BE2C (cell line): ENCODE results near the gene MTA3.

ENCODE experiments used
- DNase-seq: peaks from one replicate; pipeline ENCODE4 v3.0.0-alpha.2; 2020
- H3K27me3 ChIP-seq: fragments of 250-450 bp; sonication (Bioruptor Pico); 2 replicates; pipeline ENCODE4 v1.5.1; 2020; ENCODE audit warnings: mild to moderate bottlenecking
- H3K36me3 ChIP-seq: fragments of 250-450 bp; sonication (Bioruptor Pico); 2 replicates; pipeline ENCODE4 v1.5.1; 2020; ENCODE audit warnings: mild to moderate bottlenecking
- H3K4me1 ChIP-seq: fragments of 250-450 bp; sonication (Bioruptor Pico); 2 replicates; pipeline ENCODE4 v1.5.1; 2020
- H3K4me3 ChIP-seq: 2 replicates; pipeline ENCODE4 v1.5.1; 2011; ENCODE audit warnings: low read depth, low read length
- H3K9me3 ChIP-seq: fragments of 250-450 bp; sonication (Bioruptor Pico); 2 replicates; pipeline ENCODE4 v1.5.1; 2020
- CTCF ChIP-seq: IDR thresholded peaks from 2 replicates; pipeline ENCODE4 v1.5.1; 2012; ENCODE audit warnings: mild to moderate bottlenecking, low read depth, low read length

MTA3 gene

GRCh38 chr2:42781181-42781580, 212.7 kb downstream of the MTA3 start:
- H3K4me1 ChIP-seq = no peaks in the 10 kb centered on the region
- TF ChIP-seq CTCF = no peak
- H3K36me3 ChIP-seq = no peaks in the 10 kb centered on the region
- no peak for DNase-seq
- H3K27me3 ChIP-seq = no peaks in the 10 kb centered on the region
- 0 out of 2 replicates have a peak, but pooled peaks cover 4% of the 10 kb centered on the region for H3K9me3 ChIP-seq
- no peak overlapping the region for H3K4me3 ChIP-seq

- Histone ChIP-seq H3K27me3 (no peaks in the 10 kb centered on the region), H3K9me3 (0 out of 2 replicates have a peak, but pooled peaks cover 4% of the 10 kb centered on the region), H3K4me3 (no peak overlapping the region), H3K36me3 (no peaks in the 10 kb centered on the region), H3K4me1 (peaks cover 6% of the 10 kb centered on the region)
- TF ChIP-seq CTCF = no peak
- no peak for DNase-seq
Observed at GRCh38 chr2:42783511-42783910, 215.1 kb downstream of the MTA3 start.

- no peak for DNase-seq
- no peaks in the 10 kb centered on the region for H3K27me3 ChIP-seq
- peaks cover 12% of the 10 kb centered on the region for H3K4me1 ChIP-seq
- H3K4me3 ChIP-seq = no peak overlapping the region
- no peaks in the 10 kb centered on the region for H3K36me3 ChIP-seq
- TF ChIP-seq CTCF = no peak
- H3K9me3 ChIP-seq = no peaks in the 10 kb centered on the region
Observed at GRCh38 chr2:42784204-42784880, 215.9 kb downstream of the MTA3 start.

- no peaks in the 10 kb centered on the region for H3K9me3 ChIP-seq
- no peaks in the 10 kb centered on the region for H3K27me3 ChIP-seq
- no peak for DNase-seq
- H3K4me1 ChIP-seq = peaks cover 12% of the 10 kb centered on the region
- H3K4me3 ChIP-seq = no peak overlapping the region
- no peak for TF ChIP-seq CTCF
- no peaks in the 10 kb centered on the region for H3K36me3 ChIP-seq
Observed at GRCh38 chr2:42786561-42787345, 218.3 kb downstream of the MTA3 start.

- Histone ChIP-seq H3K9me3 (no peaks in the 10 kb centered on the region), H3K4me3 (no peak overlapping the region), H3K4me1 (peaks cover 12% of the 10 kb centered on the region), H3K36me3 (no peaks in the 10 kb centered on the region), H3K27me3 (no peaks in the 10 kb centered on the region)
- TF ChIP-seq CTCF = no peak
- no peak for DNase-seq
Observed at GRCh38 chr2:42787424-42787787, 219.0 kb downstream of the MTA3 start.
